Measurements from ENCODE around the gene SPTBN1.

DNA sequence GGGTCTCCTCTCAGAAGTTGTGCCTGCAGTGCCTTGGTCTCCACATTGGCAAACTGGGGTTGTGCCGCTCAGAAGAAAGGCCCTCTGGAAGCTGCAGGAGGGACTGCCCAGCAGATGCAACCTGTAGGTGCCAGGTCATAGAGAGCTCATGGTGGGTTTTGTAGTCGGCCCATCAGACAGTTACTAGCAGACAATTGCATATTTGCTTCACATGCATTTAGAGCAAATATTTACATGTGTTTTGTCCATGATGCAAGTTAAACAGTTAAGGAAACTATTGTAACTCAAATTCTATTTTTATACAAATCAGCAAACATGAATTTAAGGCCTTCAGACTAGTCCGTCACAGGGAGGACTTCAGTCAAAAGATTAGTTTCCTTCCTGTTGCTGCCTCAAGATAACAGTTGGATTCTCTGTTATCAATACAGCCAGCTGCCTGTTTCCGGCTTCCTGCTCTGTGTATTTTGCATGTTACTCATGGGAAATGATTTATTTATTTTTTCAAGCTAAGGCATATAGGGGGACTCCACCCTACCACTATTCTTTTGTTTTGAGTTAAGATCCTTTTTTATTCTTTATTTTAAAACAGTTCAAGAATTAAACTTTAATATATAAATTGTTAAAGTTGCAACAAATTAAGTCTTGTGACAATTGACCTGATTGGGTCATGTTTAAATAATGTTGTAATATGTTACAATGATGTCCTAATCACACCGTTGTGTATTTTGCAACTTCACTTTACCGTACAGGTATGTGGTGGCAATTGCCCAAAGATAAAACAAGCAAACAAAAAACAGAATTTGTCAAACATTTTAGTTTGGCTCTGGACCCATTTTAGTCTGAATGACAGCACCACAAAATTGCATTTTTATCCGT, 133.5 kb downstream of the SPTBN1 start:
- TF ChIP-seq, protein P1, sequence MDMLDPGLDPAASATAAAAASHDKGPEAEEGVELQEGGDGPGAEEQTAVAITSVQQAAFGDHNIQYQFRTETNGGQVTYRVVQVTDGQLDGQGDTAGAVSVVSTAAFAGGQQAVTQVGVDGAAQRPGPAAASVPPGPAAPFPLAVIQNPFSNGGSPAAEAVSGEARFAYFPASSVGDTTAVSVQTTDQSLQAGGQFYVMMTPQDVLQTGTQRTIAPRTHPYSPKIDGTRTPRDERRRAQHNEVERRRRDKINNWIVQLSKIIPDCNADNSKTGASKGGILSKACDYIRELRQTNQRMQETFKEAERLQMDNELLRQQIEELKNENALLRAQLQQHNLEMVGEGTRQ (IDR thresholded peaks at IDR 0.05; ENCODE audit: low read depth, low read length), result no peak
- TF ChIP-seq, protein P2, sequence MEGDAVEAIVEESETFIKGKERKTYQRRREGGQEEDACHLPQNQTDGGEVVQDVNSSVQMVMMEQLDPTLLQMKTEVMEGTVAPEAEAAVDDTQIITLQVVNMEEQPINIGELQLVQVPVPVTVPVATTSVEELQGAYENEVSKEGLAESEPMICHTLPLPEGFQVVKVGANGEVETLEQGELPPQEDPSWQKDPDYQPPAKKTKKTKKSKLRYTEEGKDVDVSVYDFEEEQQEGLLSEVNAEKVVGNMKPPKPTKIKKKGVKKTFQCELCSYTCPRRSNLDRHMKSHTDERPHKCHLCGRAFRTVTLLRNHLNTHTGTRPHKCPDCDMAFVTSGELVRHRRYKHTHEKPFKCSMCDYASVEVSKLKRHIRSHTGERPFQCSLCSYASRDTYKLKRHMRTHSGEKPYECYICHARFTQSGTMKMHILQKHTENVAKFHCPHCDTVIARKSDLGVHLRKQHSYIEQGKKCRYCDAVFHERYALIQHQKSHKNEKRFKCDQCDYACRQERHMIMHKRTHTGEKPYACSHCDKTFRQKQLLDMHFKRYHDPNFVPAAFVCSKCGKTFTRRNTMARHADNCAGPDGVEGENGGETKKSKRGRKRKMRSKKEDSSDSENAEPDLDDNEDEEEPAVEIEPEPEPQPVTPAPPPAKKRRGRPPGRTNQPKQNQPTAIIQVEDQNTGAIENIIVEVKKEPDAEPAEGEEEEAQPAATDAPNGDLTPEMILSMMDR (conservative IDR thresholded peaks at IDR 0.05; ENCODE audit: low read depth, low read length), result no peak
- TF ChIP-seq FOS (IDR thresholded peaks at IDR 0.05; ENCODE audit: low read depth, low read length), result no peak
- TF ChIP-seq POLR2A (IDR thresholded peaks at IDR 0.05; ENCODE audit: low read depth, low read length), result no peak
- TF ChIP-seq BHLHE40 (IDR thresholded peaks at IDR 0.05; ENCODE audit: low read depth, low read length), result no peak
- no peak for TF ChIP-seq RAD21 (IDR thresholded peaks at IDR 0.05; ENCODE audit: low read length)
- TF ChIP-seq MAFK (IDR thresholded peaks at IDR 0.05; ENCODE audit: low read depth, low read length), result 0 out of 2 replicates have a peak, but pooled peaks have one; percentile 1
- TF ChIP-seq RCOR1 (IDR thresholded peaks at IDR 0.05; ENCODE audit: insufficient replicate concordance, low read length), result no peak
- TF ChIP-seq SMC3 (IDR thresholded peaks at IDR 0.05; ENCODE audit: low read depth, low read length), result no peak

Data from IMR-90 (cell line).